Ovary (tissue), 3 donors: ENCODE results near the gene HIVEP3.

Experiments used
- CTCF ChIP-seq, 3 donors: fragments of 450-650 bp in 2 of 3; fragments of 200-600 bp in 1 of 3; IDR thresholded peaks; one replicate each; pipeline versions ENCODE4 v1.5.1 to v1.8.0; 2016 to 2022; ENCODE audit warnings: antibody characterized with exemption in 3 of 3, mild to moderate bottlenecking in 1 of 3
- EP300 ChIP-seq: sonication (generic); formaldehyde crosslinking; IDR thresholded peaks from one replicate; pipeline ENCODE4 v1.6.1; 2017; ENCODE audit warnings: antibody characterized with exemption
- POLR2A ChIP-seq: fragments of 450-650 bp; IDR thresholded peaks from one replicate; pipeline ENCODE4 v1.6.1; 2017; ENCODE audit warnings: antibody characterized with exemption, mild to moderate bottlenecking, moderate library complexity
- donor health status: DM: no; HTN: no; CAD: no.

GRCh38 chr1:41689558-41689981 lies 229.2 kb downstream of the HIVEP3 start:
- no peak for TF ChIP-seq CTCF (IDR thresholded peaks at IDR 0.05)
- TF ChIP-seq POLR2A = no peak
- no peak for TF ChIP-seq EP300
